ENCODE results near the gene DBNL.

Gene DBNL

GRCh38 chr7:44102846-44103565 lies 58.5 kb downstream of the DBNL start:
- CTCF ChIA-PET: interaction anchor here (0.7 kb wide), 1 partner anchor 21 kb away, joined by 4 read pairs; no protein-coding TSS in a partner anchor
- POLR2A ChIA-PET (ENCODE audit: low non-redundant PET): no interaction called here
- no peak for DNase-seq (ENCODE audit: low spot score)
- peak overlapping the region; percentile 59 for H3K27ac ChIP-seq
- TF ChIP-seq, protein P1, sequence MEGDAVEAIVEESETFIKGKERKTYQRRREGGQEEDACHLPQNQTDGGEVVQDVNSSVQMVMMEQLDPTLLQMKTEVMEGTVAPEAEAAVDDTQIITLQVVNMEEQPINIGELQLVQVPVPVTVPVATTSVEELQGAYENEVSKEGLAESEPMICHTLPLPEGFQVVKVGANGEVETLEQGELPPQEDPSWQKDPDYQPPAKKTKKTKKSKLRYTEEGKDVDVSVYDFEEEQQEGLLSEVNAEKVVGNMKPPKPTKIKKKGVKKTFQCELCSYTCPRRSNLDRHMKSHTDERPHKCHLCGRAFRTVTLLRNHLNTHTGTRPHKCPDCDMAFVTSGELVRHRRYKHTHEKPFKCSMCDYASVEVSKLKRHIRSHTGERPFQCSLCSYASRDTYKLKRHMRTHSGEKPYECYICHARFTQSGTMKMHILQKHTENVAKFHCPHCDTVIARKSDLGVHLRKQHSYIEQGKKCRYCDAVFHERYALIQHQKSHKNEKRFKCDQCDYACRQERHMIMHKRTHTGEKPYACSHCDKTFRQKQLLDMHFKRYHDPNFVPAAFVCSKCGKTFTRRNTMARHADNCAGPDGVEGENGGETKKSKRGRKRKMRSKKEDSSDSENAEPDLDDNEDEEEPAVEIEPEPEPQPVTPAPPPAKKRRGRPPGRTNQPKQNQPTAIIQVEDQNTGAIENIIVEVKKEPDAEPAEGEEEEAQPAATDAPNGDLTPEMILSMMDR (conservative IDR thresholded peaks at IDR 0.05; ENCODE audit: low read depth): no peak

DNA sequence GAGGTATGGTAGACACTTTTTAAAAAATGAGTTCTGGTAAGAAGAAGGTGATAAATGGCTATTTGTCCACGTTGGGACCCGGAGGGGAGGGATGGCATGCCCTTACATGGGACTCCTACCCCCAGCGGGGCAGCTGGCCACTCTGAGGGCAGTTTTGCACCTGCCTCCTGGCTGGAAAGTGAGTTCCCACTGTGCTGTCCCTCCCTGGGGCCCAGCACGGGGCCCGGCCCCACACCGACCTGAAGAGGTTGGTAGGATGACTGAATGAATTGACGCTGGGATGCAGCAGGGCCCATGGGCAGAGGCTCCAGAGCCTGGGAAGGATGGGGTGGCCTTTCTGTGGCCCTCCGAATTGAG lies 59.0 kb downstream of the DBNL start:
- TF ChIP-seq, protein P1 (conservative IDR thresholded peaks at IDR 0.05; ENCODE audit: low read depth): no peak
- DNase-seq (ENCODE audit: low spot score): no peak
- ChIA-PET CTCF (interaction anchor here (0.7 kb wide), 1 partner anchor 22 kb away, joined by 4 read pairs; no protein-coding TSS in a partner anchor), POLR2A (ENCODE audit: low non-redundant PET) (no interaction called here)
- H3K27ac ChIP-seq: no peak overlapping the region

GRCh38 chr7:44103923-44104859 lies 59.7 kb downstream of the DBNL start, which contains the start of gene AEBP1:
TSS of gene AEBP1 (plus strand) at chr7:44104345. CDS start at chr7:44104666, 321 bp downstream.
- H3K27ac ChIP-seq: peak within 1 kb of the TSS; percentile 59

GRCh38 chr7:44104860-44105771 lies 60.6 kb downstream of the DBNL start:
- CTCF ChIA-PET: no interaction called here
- H3K27ac ChIP-seq: peak overlapping the region; percentile 45
- TF ChIP-seq, protein P1 (conservative IDR thresholded peaks at IDR 0.05; ENCODE audit: low read depth): no peak
- POLR2A ChIA-PET (ENCODE audit: low non-redundant PET): no interaction called here
- no peak for DNase-seq (ENCODE audit: low spot score)

More at GRCh38 chr7:44103923-44104859, 59.7 kb downstream of the DBNL start, which contains the start of gene AEBP1:
- DNase-seq (ENCODE audit: low spot score): no peak
- CTCF ChIA-PET: no interaction called here
- TF ChIP-seq, protein P1 (conservative IDR thresholded peaks at IDR 0.05; ENCODE audit: low read depth): no peak
- POLR2A ChIA-PET (ENCODE audit: low non-redundant PET): no interaction called here

DNA sequence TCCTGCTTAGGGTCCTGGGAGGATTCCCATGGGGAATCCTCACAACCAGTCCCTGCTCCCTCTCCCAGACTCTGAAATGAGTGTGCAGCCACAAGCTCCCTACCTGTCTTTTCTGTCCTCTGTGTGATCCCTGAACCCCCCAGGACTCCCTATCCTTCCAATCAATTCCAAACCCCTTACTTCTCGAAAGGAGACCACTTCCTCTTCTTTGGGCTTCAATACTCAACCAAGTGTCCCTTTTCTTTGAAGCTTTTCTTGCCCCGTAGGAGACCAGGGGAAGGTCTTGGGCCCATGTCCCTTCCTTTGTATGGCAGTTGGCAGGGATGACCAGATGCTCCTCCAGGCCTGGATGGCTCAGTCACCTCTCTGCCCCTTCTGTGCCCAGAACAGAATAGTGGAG lies 61.3 kb downstream of the DBNL start:
- TF ChIP-seq, protein P1 (conservative IDR thresholded peaks at IDR 0.05; ENCODE audit: low read depth): no peak
- no peak for DNase-seq (ENCODE audit: low spot score)
- POLR2A ChIA-PET (ENCODE audit: low non-redundant PET): no interaction called here

More for the DNA sequence above, 61.3 kb downstream of the DBNL start:
- peak overlapping the region; percentile 45 for H3K27ac ChIP-seq
- CTCF ChIA-PET: no interaction called here
